Mesothelial cell of epicardium (in vitro differentiated cells): ENCODE results near the gene LLPH. TPM values are rescaled to one million over a fixed set of nuclear protein-coding genes. Genes with fewer than 3 reads are reported as not detected.

ENCODE experiments used
- DNase-seq, 2 experiments: peaks; one replicate each; pipeline ENCODE4 v3.0.0; 2021; ENCODE audit warnings: low spot score in 2 of 2; ENCODE audit not compliant: unreplicated experiment in 2 of 2
- H3K27ac Mint-ChIP-seq: 2 replicates; pipeline ENCODE4 v1.8.0; 2021; ENCODE audit warnings: mixed read lengths
- H3K27me3 Mint-ChIP-seq: 2 replicates; pipeline ENCODE4 v1.8.0; 2021; ENCODE audit warnings: low read depth, mixed read lengths
- H3K36me3 Mint-ChIP-seq: 2 replicates; pipeline ENCODE4 v1.8.0; 2021; ENCODE audit warnings: mixed read lengths
- H3K4me1 Mint-ChIP-seq: 2 replicates; pipeline ENCODE4 v1.8.0; 2021; ENCODE audit warnings: mixed read lengths
- H3K4me3 Mint-ChIP-seq: 2 replicates; pipeline ENCODE4 v1.8.0; 2021; ENCODE audit warnings: mild to moderate bottlenecking, moderate library complexity, mixed read lengths
- H3K9me3 Mint-ChIP-seq: 2 replicates; pipeline ENCODE4 v1.8.0; 2021; ENCODE audit warnings: mixed read lengths
- CTCF ChIP-seq: fragments of 200-600 bp; sonication (generic); IDR thresholded peaks from one replicate; pipeline ENCODE4 v1.5.0; 2021; ENCODE audit warnings: antibody characterized with exemption; ENCODE audit not compliant: unreplicated experiment
- total RNA-seq: library from RNA; stranded (reverse); gene quantifications from 3 replicates; pipeline ENCODE4 v1.2.1, GENCODE V29; 2021

The LLPH gene
- total RNA-seq, 1 donor from 2014 or later, result 22.8 TPM

- H3K4me1 Mint-ChIP-seq, result peaks cover 39% of the 10 kb centered on the region
- no peak overlapping the region for H3K4me3 Mint-ChIP-seq
- no peak for DNase-seq
- peak overlapping the region; percentile 23 for H3K27ac Mint-ChIP-seq
- peaks cover 38% of the 10 kb centered on the region for H3K36me3 Mint-ChIP-seq
- TF ChIP-seq CTCF, result no peak
- H3K9me3 Mint-ChIP-seq, result peaks cover 3% of the 10 kb centered on the region
- no peaks in the 10 kb centered on the region for H3K27me3 Mint-ChIP-seq
These were observed 2.9 kb downstream of the LLPH start for GRCh38 chr12:66127650-66128049.

- Mint-ChIP-seq H3K9me3 (no peaks in the 10 kb centered on the region), H3K27ac (no peak overlapping the region), H3K4me1 (peaks cover 2% of the 10 kb centered on the region), H3K27me3 (no peaks in the 10 kb centered on the region), H3K36me3 (peaks cover 23% of the 10 kb centered on the region), H3K4me3 (no peak overlapping the region)
- DNase-seq, result no peak
- TF ChIP-seq CTCF, result no peak
These were observed 10.1 kb downstream of the LLPH start for GRCh38 chr12:66120477-66120876.

- no peaks in the 10 kb centered on the region for H3K27me3 Mint-ChIP-seq
- H3K9me3 Mint-ChIP-seq, result no peaks in the 10 kb centered on the region
- no peak overlapping the region for H3K27ac Mint-ChIP-seq
- peaks cover 3% of the 10 kb centered on the region for H3K4me1 Mint-ChIP-seq
- TF ChIP-seq CTCF, result no peak
- no peak overlapping the region for H3K4me3 Mint-ChIP-seq
- DNase-seq, result no peak
- peaks cover 16% of the 10 kb centered on the region for H3K36me3 Mint-ChIP-seq
These were observed 10.7 kb downstream of the LLPH start for GRCh38 chr12:66119870-66120241.

GRCh38 chr12:66119229-66119869 is 11.2 kb downstream of the LLPH start:
- H3K27me3 Mint-ChIP-seq, result no peaks in the 10 kb centered on the region
- no peaks in the 10 kb centered on the region for H3K9me3 Mint-ChIP-seq
- peaks cover 3% of the 10 kb centered on the region for H3K4me1 Mint-ChIP-seq
- H3K27ac Mint-ChIP-seq, result no peak overlapping the region
- DNase-seq, result no peak
- H3K36me3 Mint-ChIP-seq, result peaks cover 13% of the 10 kb centered on the region
- no peak for TF ChIP-seq CTCF
- H3K4me3 Mint-ChIP-seq, result no peak overlapping the region

GRCh38 chr12:66118240-66118891 is 12.2 kb downstream of the LLPH start:
- no peaks in the 10 kb centered on the region for H3K27me3 Mint-ChIP-seq
- DNase-seq, result no peak
- peaks cover 3% of the 10 kb centered on the region for H3K4me1 Mint-ChIP-seq
- H3K4me3 Mint-ChIP-seq, result no peak overlapping the region
- no peak for TF ChIP-seq CTCF
- H3K9me3 Mint-ChIP-seq, result no peaks in the 10 kb centered on the region
- H3K27ac Mint-ChIP-seq, result no peak overlapping the region
- peaks cover 5% of the 10 kb centered on the region for H3K36me3 Mint-ChIP-seq
